CD1c-positive myeloid dendritic cell (primary cell): ENCODE results near the gene RRP1.
A peak's percentile ranks its signal among the peaks of the same experiment; 100 is the strongest.

Experiments
- DNase-seq: peaks from one replicate; pipeline ENCODE4 v3.0.0-alpha.2; 2016; ENCODE audit errors: extremely low spot score

RRP1 gene

GRCh38 chr21:43758811-43759210, 30.6 kb upstream of the RRP1 start:
- no peak for DNase-seq

- DNase-seq, result no peak
Observed at GRCh38 chr21:43759651-43760050, 29.7 kb upstream of the RRP1 start.

- DNase-seq, result no peak
Observed at GRCh38 chr21:43760391-43760958, 28.9 kb upstream of the RRP1 start.

GRCh38 chr21:43761886-43762285, 27.5 kb upstream of the RRP1 start:
- DNase-seq, result no peak

- no peak for DNase-seq
Observed at GRCh38 chr21:43762303-43763128, 26.9 kb upstream of the RRP1 start.

- DNase-seq, result no peak
Observed at GRCh38 chr21:43763901-43764523, 25.4 kb upstream of the RRP1 start.

GRCh38 chr21:43764576-43765495, 24.5 kb upstream of the RRP1 start:
- no peak for DNase-seq

GRCh38 chr21:43766734-43767497, 22.5 kb upstream of the RRP1 start:
- DNase-seq, result no peak

- DNase-seq, result no peak
Observed at GRCh38 chr21:43767498-43767983, 21.8 kb upstream of the RRP1 start.

GRCh38 chr21:43767984-43768867, 21.2 kb upstream of the RRP1 start:
- peak; percentile 91 for DNase-seq

GRCh38 chr21:43768868-43769167, 20.6 kb upstream of the RRP1 start:
- no peak for DNase-seq

GRCh38 chr21:43769325-43769958, 19.9 kb upstream of the RRP1 start:
- DNase-seq, result no peak

GRCh38 chr21:43770066-43770655, 19.2 kb upstream of the RRP1 start:
- no peak for DNase-seq

GRCh38 chr21:43771199-43771675, 18.1 kb upstream of the RRP1 start:
- peak; percentile 53 for DNase-seq

- peak; percentile 89 for DNase-seq
Observed at GRCh38 chr21:43771698-43772424, 17.5 kb upstream of the RRP1 start.

- no peak for DNase-seq
Observed at GRCh38 chr21:43772425-43772821, 17.0 kb upstream of the RRP1 start.

GRCh38 chr21:43774163-43774562, 15.2 kb upstream of the RRP1 start:
- no peak for DNase-seq

- DNase-seq, result no peak
Observed at GRCh38 chr21:43775190-43775589, 14.2 kb upstream of the RRP1 start.
